HL-60/S4 treated with phorbol 12-myristate 13-acetate at 8.2 ng/mL for 4 days and 3 days (cell line): ENCODE measurements around the gene WSB2.

ENCODE experiments used
- in situ Hi-C: fragments of 300-500 bp; cut with MboI; formaldehyde crosslinking; loops from 2 replicates; pipeline ENCODE4 v1.15.0; 2022; ENCODE audit warnings: low sequenced_read_pairs

WSB2 gene

DNA sequence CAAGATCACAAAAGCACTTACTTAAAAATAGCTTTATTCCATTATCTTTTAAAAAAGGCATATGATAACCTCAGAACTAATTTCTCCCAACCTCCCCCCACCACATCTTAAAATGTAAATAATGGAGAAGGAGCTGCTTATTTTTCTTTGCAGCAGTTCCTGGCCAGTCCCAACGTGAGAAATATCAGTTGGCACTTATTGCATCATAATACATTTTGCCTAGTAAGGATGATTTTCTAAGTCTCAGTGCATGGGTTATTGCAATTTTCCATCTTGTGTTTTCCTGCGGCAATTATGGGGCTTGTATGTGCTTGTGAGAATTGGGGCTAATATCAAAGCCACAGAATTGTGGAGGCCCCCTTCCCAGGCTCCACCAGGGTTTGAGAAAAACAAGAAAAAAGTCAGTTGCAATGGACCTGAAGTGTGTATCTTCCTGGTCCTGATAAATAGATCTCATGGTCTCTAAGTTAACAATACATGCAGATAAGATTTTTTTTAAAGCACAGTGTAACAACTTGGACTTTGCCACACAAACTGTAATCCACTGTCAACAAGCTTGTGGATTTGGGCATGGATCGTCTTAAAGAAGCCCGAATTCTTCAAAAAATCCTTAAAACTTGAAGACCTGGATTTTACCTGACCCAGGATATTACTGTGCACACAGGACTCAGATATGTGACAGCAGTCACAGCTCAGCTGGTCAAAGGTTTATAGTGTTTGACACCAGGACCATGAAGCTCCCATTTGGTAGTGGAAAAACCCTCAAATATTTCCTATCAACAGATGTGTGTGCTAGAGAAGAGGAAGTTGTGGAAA, 2.8 kb upstream of the WSB2 start:
- in situ Hi-C loops, result no loop called here

GRCh38 chr12:118061873-118062843, 1.2 kb upstream of the WSB2 start:
- in situ Hi-C loops, result no loop called here

GRCh38 chr12:118060301-118061010, 523 bp downstream of the WSB2 start:
- in situ Hi-C loops, result no loop called here

GRCh38 chr12:118059341-118060191, 1.4 kb downstream of the WSB2 start:
- in situ Hi-C loops, result no loop called here

- in situ Hi-C loops, result no loop called here
Observed at GRCh38 chr12:118058881-118059280, 2.1 kb downstream of the WSB2 start.

DNA sequence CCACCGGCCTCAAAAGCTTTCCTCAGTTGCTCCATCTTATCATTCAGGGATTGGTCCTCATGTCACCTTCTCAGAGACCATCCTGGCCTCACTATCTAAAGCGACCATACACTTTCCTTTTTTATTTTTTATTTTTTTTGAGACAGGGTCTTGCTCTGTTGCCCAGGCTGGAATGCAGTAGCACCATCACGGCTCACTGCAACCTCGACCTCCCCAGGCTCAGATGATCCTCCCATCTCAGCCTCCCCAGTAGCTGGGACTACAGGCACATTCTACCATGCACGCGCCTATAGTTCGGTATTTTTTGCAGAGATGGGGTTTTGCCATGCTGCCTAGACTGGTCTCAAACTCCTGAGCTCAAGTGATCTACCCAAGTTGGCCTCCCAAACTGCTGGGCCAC, 2.8 kb downstream of the WSB2 start:
- in situ Hi-C loops, result no loop called here

DNA sequence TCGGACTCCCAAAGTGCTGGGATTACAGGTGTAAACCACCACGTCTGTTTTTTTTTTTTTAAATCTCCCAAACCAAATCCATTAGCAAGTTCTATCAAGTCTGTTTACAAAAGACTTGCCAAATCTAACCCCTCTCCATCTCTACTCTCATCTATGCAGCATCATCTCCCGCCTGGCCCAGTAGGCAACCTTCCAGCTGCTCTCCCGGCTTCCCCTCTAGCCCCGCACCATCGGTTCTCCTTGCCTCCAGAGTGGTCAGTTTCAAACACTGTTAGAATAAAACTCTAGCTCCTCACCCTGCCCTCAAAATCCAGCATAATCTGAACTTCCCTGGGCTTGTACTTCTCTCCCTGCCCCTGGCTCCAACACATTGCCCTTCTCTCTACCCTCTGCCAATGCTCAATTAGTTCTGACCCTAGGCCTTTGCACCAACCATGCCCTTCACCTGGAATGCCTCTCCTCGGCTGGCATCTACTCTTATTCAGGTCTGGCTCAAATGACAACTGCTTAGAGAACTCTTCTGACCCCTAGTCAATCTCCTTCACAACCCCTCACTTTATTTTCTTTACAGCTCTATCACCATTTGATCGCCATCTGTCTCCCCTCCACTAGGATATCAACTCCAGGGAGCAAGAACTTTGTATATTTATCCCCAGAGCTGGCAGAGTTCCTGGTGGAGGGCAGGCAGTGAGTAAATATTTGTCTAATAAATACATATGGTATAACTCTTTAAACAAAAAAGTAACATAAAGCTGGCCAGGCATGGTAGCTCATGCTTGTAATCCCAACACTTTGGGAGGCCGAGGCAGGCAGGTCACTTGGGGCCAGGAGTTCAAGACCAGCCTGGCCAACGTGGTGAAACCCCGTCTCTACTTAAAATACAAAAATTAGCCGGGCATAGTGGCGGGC, 4.9 kb downstream of the WSB2 start:
- in situ Hi-C loops, result no loop called here

GRCh38 chr12:118055144-118055557, 5.8 kb downstream of the WSB2 start:
- in situ Hi-C loops, result no loop called here

- in situ Hi-C loops, result no loop called here
Observed at GRCh38 chr12:118053071-118053985, 7.7 kb downstream of the WSB2 start.

DNA sequence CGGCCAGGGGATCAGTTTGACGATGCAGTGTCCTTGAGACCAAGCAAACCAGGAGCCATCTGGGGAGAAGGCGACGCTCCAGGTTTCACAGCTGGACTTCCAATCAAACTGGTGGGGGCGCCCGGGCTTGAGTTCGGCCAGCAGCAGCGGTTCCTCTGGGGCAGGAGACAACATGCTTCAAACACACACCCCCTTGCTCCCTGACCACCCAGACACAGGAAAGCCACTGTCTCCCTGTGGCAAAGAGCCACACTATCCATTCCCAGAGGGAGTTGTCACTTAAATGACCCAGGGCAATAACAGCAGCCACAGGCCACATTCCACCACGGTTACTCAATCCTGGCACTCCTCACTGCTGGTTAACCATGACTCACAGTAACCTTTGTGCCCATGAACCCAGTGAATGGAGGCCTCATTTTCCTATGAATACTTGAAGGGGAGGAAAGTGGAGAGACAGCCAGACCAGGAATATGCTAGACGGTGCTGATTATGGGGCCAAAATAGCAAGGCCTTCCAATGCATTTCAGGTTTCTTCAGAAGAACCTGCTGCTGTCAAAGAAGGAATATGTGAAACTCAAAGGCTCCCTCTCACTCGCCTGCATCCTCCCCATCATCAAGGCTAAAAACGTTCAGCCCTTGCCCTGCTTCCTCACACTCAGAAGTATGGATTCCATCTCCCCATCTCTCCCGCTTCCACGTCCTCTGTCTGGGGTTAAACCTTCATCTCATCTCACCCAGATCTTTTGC, 8.5 kb downstream of the WSB2 start:
- in situ Hi-C loops, result no loop called here

GRCh38 chr12:118050972-118051910, 9.7 kb downstream of the WSB2 start:
- in situ Hi-C loops, result no loop called here

DNA sequence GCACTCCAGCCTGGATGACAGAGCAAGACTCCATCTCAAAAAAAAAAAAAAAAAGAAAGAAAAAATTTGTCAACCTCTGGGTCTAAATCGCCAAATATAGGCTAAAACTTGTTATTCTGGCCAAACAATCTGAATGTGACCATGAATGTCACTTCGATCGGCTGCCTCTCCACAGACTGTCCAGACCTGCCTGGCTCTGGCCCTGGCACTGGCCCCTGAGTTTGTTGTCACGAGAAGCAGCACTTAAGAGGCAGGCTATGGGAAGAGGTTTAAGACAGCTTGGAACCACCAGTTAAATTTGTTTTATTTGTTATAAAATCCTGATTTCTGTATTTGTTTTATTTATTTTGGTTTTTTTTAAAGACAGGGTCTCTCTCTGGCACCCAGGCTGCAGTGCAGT, 14.5 kb downstream of the WSB2 start:
- in situ Hi-C loops, result no loop called here

GRCh38 chr12:118044577-118044976, 16.4 kb downstream of the WSB2 start:
- in situ Hi-C loops, result no loop called here

DNA sequence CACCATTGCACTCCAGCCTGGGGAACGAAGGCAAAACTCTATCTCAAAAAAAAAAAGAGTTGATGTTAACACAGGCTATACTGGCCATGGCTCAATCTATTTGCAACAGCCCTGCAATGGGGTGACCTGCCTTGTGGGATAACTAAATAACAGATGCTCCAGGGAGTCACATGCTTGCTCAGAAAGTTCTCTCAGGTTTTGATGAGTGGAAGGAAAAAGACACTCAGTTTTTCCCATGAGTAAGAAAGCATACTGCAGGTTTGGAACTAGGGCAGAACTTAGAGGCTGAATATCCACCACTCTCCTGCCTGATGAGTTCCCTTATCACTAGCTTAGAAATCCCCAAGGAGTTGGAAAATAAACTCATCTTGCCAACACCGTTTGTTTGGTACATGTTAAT, 16.9 kb downstream of the WSB2 start:
- in situ Hi-C loops, result no loop called here

- in situ Hi-C loops, result no loop called here
Observed at GRCh38 chr12:118042091-118042490, 18.9 kb downstream of the WSB2 start.

DNA sequence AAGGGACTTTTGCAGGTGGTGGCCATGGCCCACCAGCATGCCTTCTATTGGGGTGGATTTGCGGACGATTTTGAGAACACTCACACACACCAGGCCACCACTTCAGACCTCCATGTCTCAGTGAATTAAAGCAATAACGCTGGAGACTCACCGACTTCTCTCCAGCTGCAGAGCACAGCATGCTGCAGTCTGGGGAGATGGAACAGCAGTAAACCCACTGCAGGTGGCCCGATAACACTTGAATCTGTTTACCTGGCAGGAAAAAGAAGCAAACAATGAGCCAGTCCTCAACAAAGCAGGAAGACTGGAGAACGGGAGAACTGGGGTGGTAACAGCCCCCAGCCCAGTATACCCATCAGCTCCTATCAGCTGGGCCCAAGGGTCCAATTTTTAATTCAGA, 22.8 kb downstream of the WSB2 start:
- in situ Hi-C loops, result no loop called here
